Mesendoderm (in vitro differentiated cells): ENCODE measurements around the gene GADD45G.
A peak's percentile ranks its signal among the peaks of the same experiment; 100 is the strongest.

Experiments
- DNase-seq: peaks from one replicate; pipeline ENCODE4 v3.0.0; 2013
- H2AK5ac ChIP-seq: 2 replicates; pipeline ENCODE4 v1.6.1; 2013; ENCODE audit warnings: low read length, inconsistent platforms
- H2BK120ac ChIP-seq: 2 replicates; pipeline ENCODE4 v1.6.1; 2013; ENCODE audit warnings: low read depth, mild to moderate bottlenecking, low read length, moderate library complexity, mixed read lengths
- H2BK15ac ChIP-seq: replicated peaks from 2 replicates; pipeline ENCODE4 v1.6.1; 2013; ENCODE audit warnings: low read depth, mild to moderate bottlenecking, moderate library complexity
- H2BK5ac ChIP-seq: 2 replicates; pipeline ENCODE4 v1.6.1; 2013; ENCODE audit warnings: low read length, inconsistent platforms
- H3K18ac ChIP-seq: 2 replicates; pipeline ENCODE4 v1.6.1; 2013; ENCODE audit warnings: mild to moderate bottlenecking, low read length, mixed read lengths
- H3K23ac ChIP-seq: one replicate; pipeline ENCODE4 v1.6.1; 2013; ENCODE audit warnings: low read length
- H3K27ac ChIP-seq: 2 replicates; pipeline ENCODE4 v1.5.1; 2013; ENCODE audit warnings: low read depth, mild to moderate bottlenecking, inconsistent platforms, low read length, moderate library complexity
- H3K27me3 ChIP-seq: 2 replicates; pipeline ENCODE4 v1.6.1; 2013; ENCODE audit warnings: low read length, control low read depth, mild to moderate bottlenecking, inconsistent platforms; ENCODE audit not compliant: insufficient read depth, poor library complexity
- H3K36me3 ChIP-seq: 2 replicates; pipeline ENCODE4 v1.6.1; 2013; ENCODE audit warnings: low read length, inconsistent platforms; ENCODE audit not compliant: control insufficient read depth, insufficient read depth
- H3K4ac ChIP-seq: one replicate; pipeline ENCODE4 v1.6.1; 2013; ENCODE audit warnings: low read depth, mild to moderate bottlenecking, low read length, moderate library complexity
- H3K4me1 ChIP-seq: 2 replicates; pipeline ENCODE4 v1.6.1; 2013; ENCODE audit warnings: low read depth, low read length, inconsistent platforms; ENCODE audit not compliant: control insufficient read depth
- H3K4me2 ChIP-seq: 2 replicates; pipeline ENCODE4 v1.6.1; 2013; ENCODE audit warnings: low read length
- H3K4me3 ChIP-seq: 2 replicates; pipeline ENCODE4 v1.5.1; 2013; ENCODE audit warnings: mild to moderate bottlenecking, low read length
- H3K56ac ChIP-seq: one replicate; pipeline ENCODE4 v1.6.1; 2013; ENCODE audit warnings: low read length
- H3K79me1 ChIP-seq: 2 replicates; pipeline ENCODE4 v1.6.1; 2013; ENCODE audit warnings: low read length, inconsistent platforms
- H3K79me2 ChIP-seq: 2 replicates; pipeline ENCODE4 v1.6.1; 2013; ENCODE audit warnings: mild to moderate bottlenecking, low read length; ENCODE audit not compliant: control insufficient read depth, insufficient read depth
- H3K9ac ChIP-seq: 2 replicates; pipeline ENCODE4 v1.6.1; 2013; ENCODE audit warnings: low read length, inconsistent platforms
- H4K5ac ChIP-seq: one replicate; pipeline ENCODE4 v1.6.1; 2013; ENCODE audit warnings: low read length
- H4K8ac ChIP-seq: one replicate; pipeline ENCODE4 v1.6.1; 2013; ENCODE audit warnings: low read depth, mild to moderate bottlenecking, control low read depth, low read length, moderate library complexity
- WGBS: extraction: QIAGEN DNeasy Blood & Tissue Kit; methylation state at CpG from one replicate; pipeline ENCODE4 v1.1.7; 2013; ENCODE audit warnings: low lambda C conversion rate, missing lambda C conversion rate; ENCODE audit not compliant: insufficient coverage; ENCODE audit errors: extremely low coverage; 5-methylcytosine and 5-hydroxymethylcytosine counted together

The GADD45G gene

GRCh38 chr9:89654025-89654662 lies 49.3 kb downstream of the GADD45G start:
- DNase-seq = peak; percentile 36
- Histone ChIP-seq H3K79me2 (no peaks in the 10 kb centered on the region), H2BK120ac (no peak overlapping the region), H2BK15ac (no peak overlapping the region), H3K23ac (no peak overlapping the region), H3K9ac (no peak overlapping the region), H2BK5ac (no peak overlapping the region), H4K8ac (no peak overlapping the region), H3K36me3 (no peaks in the 10 kb centered on the region), H3K27ac (no peak overlapping the region), H3K79me1 (no peaks in the 10 kb centered on the region), H3K27me3 (no peaks in the 10 kb centered on the region), H3K4me2 (no peak overlapping the region), H4K5ac (no peak overlapping the region), H3K56ac (no peak overlapping the region), H2AK5ac (no peak overlapping the region), H3K4me1 (no peaks in the 10 kb centered on the region), H3K18ac (no peak overlapping the region), H3K4me3 (no peak overlapping the region), H3K4ac (no peak overlapping the region)
- WGBS = no CpG with 5 or more reads among the region's 7 CpGs

- no peaks in the 10 kb centered on the region for H3K79me2 ChIP-seq
- no peak overlapping the region for H4K8ac ChIP-seq
- H2AK5ac ChIP-seq = no peak overlapping the region
- H3K56ac ChIP-seq = no peak overlapping the region
- H3K4ac ChIP-seq = no peak overlapping the region
- no peak overlapping the region for H2BK15ac ChIP-seq
- H3K27me3 ChIP-seq = no peaks in the 10 kb centered on the region
- H3K4me2 ChIP-seq = no peak overlapping the region
- no peak overlapping the region for H3K23ac ChIP-seq
- no peaks in the 10 kb centered on the region for H3K36me3 ChIP-seq
- H2BK120ac ChIP-seq = no peak overlapping the region
- no peak overlapping the region for H3K9ac ChIP-seq
- H4K5ac ChIP-seq = no peak overlapping the region
- H3K4me3 ChIP-seq = no peak overlapping the region
- H3K79me1 ChIP-seq = no peaks in the 10 kb centered on the region
- H3K18ac ChIP-seq = no peak overlapping the region
- H3K4me1 ChIP-seq = no peaks in the 10 kb centered on the region
- DNase-seq = no peak
- no peak overlapping the region for H2BK5ac ChIP-seq
- H3K27ac ChIP-seq = no peak overlapping the region
- WGBS = no CpG with 5 or more reads among the region's 17 CpGs
Observed at GRCh38 chr9:89655056-89655989, 50.5 kb downstream of the GADD45G start.
